ENCODE measurements around the gene VPS13D.

Gene VPS13D

DNA sequence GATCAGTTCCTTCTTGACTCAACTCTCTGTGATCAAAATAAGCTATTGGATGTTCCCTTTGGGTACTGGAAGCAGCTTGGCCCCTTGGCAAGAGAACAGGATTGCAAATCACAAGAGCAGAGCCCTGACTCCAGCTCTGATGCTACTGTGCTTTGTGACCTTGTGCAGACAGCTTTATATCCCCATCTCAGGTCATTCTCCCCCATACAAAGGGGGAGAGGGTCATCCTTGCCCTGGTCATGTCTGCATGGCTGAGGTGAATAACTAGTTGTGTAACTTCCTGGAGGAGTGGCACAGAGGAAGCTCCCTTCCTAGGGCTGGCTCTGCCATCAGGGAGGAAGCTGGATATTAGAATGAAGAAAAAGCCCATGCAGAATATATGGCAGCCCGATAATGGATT, 245.3 kb downstream of the VPS13D start:
- ATAC-seq: no peak

DNA sequence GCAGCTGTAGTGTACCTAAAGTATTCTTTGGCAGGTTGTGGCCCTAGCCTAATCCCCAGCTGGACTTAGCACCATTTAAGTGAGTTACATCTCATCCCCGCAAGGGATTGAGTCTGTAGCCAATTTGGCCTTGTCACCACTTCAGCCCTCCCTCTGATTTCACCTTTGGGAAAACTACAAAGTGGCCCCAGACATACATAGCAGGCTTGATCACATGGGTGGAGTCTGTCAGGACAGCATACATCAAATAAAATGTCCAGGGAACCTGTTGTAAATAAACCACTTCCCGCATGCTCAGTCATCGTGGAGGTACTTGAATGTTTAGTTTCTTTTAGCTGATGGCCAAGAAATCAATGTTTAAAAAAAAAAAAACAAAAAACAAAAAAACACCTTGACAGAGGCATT, 245.7 kb downstream of the VPS13D start:
- ATAC-seq: no peak

DNA sequence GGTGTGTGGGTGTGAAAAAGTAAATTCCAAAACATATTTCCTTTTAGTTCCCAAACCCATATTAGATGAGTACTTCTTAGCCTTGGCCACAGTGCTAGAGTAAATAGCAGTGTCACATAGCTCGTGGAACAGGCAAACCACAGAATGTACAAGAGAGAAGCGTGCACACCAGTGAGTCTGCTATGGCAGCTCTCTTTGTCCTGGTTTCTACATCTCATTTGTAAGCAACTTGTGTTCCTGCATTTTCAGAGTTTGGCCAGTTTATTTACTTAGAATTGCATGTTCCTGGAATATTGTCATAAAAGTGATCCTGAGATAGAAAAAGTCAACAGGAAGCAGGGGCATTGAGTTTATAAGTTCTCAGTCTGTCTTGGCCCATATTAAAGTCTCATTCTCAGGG, 246.1 kb downstream of the VPS13D start:
- ATAC-seq: no peak

DNA sequence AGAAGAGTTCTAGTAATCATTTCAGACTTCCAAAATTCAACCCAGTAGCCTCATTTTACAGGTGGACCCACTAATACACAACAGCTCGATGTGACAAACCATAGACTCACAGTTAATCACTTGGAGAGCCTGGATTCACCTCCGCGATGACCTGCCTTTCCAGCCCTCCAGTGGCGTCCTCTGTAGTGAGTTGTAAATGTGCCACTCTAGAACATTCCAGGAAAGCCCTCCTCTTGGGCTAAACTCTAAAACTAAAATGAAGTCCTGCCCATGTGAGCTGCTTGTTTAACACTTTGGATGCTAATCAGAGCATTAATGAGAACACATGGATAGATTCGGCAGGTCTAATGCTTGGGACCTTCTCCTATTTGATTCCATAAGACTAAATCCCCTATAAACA, 247.5 kb downstream of the VPS13D start:
- ATAC-seq: no peak

DNA sequence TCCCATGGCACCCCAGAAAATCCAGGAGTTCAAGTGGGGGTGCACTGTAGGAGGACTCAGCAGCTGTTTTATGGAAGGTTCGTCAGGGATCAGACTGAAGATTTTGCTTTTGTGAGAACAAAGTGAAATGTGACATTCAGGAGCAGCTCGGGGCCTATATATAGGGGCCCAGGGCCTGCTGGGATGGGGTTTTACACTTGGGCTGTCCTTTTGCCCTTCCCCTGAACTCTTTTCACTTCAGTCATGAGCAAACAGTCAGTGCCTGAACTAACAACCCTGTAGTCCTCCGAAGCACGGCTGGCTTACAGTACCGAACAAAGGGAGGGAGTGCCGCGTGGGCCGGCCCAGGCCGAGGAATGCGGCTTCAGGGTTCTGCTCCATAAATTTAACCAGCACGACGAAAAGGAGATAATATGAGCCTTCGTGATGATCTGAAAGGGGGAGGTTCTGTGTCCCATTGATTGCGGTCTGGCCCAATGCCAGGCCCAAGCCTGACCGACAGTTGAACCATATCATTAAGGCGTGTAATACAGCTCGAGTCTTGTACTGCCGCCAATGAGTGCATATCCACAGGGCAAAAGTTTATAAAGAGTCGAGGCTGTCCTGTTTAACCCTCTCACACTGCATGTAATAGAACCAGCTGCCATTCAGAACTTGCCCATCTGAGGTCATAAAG, 248.2 kb downstream of the VPS13D start:
- ATAC-seq: no peak

DNA sequence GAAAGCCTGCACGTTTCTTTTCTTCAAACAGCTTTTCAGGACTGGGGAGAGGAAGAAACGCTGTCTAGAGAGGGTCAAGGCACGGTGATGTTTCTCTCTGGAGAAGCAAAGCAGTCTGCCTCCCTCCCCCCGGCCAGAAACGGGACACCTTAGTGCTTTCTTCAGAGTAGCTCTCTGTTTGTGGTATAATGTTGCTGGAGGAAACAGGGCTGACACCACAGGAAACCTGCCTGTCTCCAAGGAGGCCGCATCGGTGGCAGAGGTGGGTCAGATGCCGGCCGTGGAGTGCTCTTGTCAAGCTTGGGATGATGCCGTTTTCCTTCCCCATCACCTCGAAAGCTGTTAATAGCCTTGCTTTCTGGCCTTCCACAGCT, 248.8 kb downstream of the VPS13D start:
- ATAC-seq: peak; percentile 35 to 48

DNA sequence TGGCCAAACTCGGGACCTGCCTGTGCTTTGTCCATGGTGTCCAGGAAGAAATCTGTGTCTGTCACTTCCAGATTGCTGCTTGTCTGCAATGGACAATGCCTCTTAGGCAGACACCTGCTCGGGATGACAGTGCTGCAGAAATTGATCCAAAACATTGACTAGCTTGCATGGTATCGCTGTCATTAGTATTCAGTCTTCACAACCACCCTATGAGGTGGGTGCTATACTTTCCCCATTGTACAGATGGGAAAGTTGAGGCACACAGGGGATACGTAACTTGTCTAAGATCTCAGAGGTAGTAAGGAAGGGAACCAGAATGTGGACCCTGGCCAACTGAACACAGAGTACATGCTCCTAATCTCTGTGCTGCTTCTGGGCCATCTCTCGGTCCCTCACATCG, 249.5 kb downstream of the VPS13D start:
- no peak for ATAC-seq

DNA sequence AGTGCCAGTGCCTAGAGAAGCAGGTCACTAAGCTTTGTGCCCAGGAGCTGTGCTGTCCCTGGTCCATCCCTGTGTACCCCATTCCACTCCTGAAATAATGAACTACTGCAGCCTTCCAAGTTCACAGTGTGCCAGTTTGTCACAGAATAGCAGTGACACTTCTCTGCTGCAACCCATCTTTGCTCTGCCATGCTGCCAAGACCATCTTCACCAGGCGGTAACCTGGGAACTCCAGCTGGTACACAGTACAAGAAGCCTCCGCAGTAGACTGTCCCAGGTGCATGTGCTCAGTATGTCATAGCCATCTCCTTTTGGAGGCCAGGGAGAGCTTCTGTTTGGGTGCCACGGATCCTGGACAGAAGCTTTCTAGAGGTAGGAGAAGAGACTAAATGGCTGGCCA, 250.2 kb downstream of the VPS13D start:
- no peak for ATAC-seq

DNA sequence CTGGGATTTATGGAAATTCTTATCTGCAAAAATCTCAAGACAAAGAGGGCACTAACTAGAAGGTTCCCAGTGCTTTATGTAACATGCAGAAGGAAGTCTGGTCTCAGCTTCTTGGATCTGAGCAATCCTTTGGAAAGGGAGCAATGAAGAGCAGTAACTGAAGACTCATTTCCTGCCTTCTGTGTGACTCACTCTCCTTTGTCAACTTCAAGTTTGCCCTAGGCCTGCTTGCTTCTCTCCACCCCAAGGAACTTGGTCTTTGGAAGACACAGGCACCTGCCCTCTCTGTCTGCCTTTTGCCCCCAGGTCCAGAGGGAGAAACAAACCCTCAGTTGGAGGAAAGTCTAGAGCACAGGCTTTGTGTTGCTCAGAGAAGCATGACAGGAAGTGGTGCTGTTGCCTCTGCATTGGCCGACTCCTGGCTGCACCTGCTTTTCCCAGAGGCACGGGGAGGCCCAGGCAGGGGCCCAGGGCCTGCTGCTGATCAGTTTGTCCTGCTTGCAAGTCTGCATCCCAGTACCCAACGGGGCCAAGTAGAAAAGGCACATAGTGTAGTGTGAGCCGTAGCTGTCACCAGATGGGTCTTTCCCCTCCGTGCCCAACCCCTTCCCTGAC, 251.0 kb downstream of the VPS13D start:
- ATAC-seq: peak; percentile 73 to 78

DNA sequence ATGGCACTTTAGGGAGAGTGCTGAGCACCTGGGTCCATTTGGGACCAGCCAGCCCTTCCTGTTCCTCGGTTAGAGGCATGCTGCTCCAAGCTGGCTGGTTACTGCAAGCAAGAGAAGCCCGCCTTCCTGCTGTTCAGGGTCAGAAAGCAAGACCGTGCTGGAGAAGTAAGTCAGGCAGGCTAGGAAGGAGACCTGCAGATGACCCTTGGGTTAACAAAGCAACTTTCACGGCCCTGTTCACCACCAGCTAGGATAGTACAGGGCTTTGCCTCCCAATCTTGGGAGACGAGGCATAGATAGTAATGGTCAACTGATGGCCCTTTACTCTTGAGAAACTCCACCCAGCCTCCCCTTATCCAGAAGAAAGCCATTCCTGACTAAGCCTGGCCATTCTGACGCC, 252.1 kb downstream of the VPS13D start:
- ATAC-seq: no peak

DNA sequence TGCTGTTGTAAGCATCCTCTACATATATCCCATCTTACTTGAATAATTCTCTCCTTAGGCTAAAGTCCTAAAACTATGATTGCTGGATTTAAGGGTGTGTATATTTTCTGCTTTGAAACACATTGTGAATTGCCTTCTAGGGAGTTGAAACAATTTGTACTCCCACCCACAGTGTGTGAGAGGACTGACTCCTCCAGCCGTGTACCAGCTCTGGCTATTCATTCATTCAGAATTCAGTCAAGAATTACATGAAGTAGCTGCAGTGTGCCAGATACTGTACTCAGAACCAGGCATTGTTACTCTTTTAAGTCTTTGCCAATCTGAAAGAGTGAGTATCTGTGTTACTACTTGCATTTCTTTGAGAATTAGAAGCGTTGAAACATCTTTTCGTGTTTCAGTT, 253.2 kb downstream of the VPS13D start:
- no peak for ATAC-seq

DNA sequence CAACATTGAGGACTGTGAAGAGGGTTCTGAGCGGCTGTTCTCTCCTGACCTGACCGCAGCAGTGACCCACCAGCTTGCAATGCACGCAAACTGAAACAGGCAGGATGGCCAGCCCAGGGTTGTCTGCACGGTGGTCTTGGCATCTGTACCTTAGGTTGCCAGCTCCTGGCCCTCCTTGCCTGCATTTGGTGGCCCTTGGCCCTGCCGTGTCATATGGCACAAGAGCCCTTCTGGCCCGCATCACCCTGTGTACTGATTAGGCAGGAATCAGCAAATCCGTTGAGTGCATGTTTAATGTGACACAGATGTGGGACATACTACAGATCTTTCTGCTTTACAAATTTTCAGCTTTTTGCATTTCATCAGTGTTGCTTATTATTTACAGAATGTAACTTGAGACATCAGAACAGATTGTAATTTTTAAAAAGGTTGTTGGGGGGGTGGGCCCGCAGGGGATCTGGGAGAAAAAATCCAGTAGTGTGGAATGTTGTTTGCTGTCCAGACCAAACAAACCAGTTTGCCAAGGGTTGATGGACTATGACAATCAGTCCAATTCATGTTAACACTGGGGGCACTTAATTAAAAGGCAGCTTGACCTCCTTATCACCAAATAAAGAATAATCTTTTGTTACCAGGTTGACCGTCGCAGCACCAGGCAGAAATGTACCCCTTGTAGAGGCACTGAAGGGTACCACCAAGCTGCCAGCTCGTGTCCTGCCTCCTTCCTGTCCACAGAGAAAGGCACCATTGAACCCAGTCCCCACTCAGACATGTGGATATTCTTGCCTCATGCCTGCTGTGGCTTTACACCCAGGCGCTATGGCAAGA, 255.6 kb downstream of the VPS13D start:
- ATAC-seq: no peak

DNA sequence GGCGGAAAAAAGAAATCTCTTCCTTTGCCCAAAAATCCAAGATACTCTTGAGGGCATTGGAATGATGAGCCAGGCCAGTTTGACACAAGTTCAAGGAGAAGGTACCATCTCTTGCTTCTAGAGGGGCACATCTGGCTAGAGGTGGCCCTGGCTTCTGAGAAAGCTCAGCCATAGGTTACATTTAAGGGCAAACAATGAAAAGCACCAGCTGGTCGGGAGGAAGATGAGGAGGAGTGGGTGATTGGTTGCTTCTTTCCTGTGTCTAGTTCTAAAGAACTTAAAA, 256.2 kb downstream of the VPS13D start:
- ATAC-seq: no peak

DNA sequence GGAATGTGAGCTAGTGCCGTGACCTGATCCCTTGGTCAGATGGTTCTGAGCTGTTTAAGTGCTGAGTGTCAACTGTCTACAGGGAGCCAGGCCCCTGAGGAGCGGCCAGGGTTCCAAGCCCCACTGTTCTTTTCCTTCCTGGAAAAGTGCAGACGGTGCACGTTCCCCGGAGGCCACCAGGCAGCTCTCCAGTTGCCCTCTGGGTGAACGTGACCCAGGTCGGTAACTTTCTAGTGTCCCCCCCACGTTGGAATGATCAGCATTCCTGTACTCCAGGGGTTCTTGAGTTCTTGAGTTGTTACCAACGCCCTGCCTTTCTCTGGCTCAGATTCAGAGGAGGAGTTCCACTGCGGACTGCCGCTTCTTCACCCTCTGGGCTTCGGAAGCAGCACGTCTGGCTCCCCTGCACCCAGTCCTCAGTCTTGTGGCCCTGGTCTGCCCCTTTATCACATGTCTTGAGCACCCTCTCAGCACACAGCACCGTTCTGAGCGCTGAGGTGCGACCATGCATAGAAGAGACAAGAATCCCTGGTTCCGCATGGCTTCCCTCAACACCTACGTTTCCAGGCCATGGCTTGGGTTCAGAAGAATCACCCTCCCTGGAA, 256.7 kb downstream of the VPS13D start:
- no peak for ATAC-seq

DNA sequence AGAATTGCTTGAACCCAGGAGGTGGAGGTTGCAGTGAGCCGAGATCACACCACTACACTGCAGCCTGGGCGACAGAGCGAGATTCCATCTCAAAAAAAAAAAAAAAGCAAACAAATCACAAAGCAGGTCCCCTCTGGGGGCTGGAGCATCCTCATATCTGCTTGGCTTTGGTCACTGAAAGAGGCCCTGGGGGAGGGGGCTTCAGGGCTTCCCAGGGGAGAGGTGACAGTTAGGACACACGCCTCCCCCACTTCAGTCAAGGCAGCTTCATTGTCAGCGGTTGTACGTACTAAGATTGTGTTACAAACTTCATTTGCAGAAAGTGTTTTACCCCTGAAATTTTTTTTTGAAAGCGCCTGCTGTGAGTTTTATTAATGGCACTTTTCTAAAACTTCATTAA, 257.7 kb downstream of the VPS13D start:
- ATAC-seq: no peak

DNA sequence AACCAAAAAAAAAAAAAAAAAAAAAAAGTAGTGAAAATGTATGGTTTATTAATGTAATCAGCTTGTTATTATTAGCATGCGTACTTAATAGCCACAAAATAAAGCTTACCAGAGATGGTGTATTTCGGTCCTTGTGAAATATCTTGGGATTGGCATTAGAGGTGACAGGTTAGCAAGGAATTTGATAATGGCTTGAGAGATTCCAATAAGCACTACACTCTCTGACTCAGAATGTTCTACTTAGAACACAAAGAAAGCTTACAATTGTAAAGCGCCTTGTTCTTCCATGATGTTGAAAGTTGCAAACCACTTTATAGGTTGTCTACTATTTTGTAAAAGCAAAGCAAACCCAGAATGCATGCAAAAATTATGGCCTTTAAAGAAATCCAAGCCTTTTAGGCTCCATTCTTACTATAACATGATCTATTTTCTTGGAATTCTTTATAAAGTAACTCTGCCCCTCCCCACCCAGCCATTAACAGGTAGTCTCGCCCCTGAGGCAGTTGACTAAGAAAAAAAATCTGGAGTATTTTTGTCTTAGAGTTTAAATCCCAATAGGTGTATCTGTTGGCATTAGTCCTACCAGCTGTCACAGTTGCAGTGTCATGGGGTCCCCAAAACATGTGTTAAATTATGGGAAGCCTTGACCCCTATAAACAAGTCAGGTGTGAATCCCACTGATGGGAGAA, 259.0 kb downstream of the VPS13D start:
- ATAC-seq: no peak

DNA sequence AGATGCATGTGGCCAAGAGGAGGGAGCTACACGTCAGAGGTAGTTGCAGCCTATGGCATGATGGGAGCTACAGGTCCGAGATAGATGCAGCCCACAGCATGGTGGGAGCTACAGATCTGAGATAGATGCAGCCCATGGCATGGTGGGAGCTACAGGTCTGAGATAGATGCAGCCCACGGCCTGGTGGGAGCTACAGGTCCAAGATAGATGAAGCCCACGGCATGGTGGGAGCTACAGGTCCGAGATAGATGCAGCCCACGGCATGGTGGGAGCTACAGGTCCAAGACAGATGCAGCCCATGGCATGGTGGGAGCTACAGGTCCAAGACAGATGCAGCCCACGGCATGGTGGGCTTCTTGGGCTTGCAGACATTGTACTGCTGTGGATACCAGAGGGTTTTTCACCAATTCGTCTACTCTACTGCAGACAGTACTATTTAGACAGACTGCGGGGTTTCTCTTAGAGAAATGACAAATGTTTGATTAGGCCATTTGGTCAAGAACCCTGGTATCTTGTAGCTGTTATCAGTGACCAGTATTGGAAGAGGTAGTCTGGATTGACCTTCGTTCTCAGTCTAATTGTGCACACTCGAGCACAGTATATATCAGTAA, 260.8 kb downstream of the VPS13D start:
- ATAC-seq: no peak

DNA sequence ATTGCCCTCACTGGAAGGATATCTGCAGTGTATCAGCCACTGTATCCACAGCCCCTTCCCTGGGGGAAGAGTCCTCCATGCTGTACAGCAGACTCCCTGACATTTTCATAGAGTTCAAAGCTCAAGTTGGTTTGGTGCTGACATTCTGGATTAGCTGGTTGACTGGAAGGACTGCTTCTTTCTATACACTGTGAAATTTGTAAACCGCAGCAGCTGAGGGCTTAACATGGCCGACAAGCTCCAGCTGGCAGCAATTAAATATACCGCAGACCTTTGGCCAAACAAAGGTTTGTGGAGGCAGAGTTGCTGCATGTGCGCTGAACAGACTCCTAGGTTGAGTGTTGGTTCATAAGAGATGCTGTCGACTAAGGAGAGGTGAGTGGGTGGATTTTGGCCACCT, 261.8 kb downstream of the VPS13D start:
- no peak for ATAC-seq

DNA sequence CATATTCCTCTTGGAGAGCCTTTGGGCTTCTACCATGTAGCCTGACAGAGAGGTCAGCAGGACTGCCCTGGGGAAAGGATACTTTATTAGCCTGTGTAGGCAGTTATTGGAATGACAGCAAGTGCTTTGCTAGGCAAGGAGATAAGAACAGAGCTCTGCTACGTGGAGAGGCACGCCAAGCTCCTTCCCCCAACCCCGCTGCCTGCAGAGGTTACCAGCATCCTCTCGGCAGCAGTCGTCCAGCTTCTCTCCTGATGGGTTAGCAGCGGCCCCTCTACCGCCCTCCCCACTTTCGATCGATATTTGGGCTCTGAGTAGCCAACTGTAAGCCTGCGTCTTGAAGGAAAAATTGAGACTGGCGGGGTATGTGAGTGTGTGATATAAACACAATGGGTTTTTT, 265.9 kb downstream of the VPS13D start:
- ATAC-seq: no peak

DNA sequence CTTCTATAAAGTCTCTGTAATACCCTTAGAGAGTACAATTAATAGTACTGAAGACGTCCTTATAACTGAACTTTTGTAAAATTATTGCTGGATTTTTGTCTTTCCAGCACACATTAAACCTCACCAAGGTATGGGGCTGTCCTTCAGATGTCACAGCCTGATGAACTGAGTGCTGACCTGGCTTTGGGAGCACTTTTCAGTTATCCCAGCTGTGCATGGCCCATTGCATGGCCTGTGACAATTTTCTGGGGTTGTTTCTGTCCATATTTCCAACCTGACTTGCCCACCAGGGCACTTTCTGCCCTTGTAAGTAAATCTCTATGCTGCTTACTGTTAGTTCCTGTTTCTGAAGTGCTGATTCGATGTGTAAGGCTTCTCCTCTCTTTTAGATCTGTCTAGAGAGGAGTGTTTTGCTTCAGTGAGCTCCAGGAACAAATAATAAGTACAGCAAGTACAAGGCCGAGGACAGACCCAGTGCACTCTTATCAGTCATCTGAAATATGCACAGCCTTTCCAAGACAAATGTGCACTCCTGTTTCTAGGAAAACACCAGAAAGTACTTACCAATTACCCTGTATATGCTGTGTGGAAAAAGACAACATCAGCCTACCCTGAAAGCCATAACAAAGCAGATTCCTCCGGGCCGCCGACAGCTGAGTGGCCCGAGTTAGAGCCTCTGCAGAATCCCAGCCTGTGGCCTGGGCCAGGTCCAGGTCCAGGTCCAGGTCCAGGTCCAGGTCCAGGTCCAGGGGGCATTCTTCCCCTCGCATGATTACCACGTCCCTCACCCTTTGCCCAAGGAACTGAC, 266.5 kb downstream of the VPS13D start:
- no peak for ATAC-seq

DNA sequence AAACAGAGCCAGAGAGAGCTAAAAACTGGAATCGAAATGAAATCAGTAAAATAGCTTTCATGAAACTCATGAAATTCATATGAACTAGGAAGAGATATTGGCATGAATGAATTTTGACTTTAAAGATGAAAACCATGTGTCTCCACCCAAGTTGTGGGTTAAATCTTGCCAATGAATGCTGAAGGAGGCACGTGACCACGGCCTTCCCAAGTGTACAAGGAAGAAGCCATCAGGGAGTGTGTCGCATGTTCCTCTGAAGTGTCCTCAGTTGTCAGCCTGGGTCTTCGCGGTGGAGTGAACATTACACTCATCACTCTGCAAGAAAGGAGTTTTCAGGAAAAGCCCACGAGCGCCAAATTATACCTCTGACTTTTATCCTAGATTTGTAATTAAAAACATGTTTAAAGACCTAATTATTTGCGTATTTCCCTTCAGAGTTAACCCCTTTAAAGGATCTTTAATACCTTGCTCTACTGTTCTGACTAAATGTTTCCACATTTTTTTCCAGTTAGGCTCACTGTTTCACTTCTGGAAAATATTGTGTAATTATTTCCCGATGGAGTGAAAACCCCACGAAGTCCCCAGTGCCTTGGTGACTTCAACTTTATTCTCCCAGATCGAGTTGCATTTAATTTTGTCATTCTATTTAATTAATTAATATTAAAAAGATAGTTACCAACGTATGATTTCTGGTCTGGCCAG, 269.9 kb downstream of the VPS13D start:
- ATAC-seq: no peak
